Lower leg skin (tissue), 3 donors: Measurements from ENCODE around the gene ZFAND3.

Experiments
- POLR2A ChIP-seq, 2 donors: fragments of 450-650 bp; IDR thresholded peaks; one replicate each; pipeline ENCODE4 v1.6.1; 2016 to 2017; ENCODE audit warnings: antibody characterized with exemption in 2 of 2, mild to moderate bottlenecking in 1 of 2, moderate library complexity in 1 of 2
- TF ChIP-seq, protein P1 (sequence below), 3 donors: fragments of 450-650 bp; IDR thresholded peaks; one replicate each; pipeline ENCODE4 v1.5.1; 2016; ENCODE audit warnings: antibody characterized with exemption in 3 of 3, mild to moderate bottlenecking in 3 of 3, moderate library complexity in 2 of 3

DNA sequence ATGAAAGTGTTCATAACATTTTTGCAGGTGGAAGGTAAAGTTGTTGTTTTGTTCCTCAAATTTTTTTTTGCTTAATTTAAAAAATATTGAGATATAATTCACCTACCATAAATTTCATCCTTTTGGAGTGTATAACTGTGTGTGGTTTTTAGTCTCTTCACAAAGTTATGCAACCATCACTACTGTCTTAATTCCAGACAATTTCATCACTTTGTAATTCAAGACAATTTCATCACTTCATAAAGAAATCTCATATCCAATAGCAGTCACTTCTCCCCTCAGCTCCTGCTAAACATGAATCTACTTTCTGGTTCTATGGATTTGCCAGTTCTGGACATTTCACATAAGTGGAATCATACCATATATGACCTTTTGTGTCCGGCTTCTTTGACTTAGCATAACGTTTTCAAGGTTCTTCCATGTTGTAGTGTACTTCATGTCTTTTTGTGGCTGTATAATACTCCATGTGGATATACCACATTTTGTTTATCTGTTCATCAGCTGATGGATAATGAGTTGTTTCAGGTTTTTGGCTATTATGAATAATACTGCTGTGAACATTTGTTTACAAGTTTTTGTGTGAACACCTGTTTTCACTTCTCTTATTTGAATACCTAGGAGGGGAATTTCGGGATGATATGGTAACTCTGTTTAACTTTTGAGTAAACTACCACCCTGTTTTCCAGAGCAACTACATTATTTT is 18.8 kb downstream of the ZFAND3 start:
- TF ChIP-seq, protein P1, sequence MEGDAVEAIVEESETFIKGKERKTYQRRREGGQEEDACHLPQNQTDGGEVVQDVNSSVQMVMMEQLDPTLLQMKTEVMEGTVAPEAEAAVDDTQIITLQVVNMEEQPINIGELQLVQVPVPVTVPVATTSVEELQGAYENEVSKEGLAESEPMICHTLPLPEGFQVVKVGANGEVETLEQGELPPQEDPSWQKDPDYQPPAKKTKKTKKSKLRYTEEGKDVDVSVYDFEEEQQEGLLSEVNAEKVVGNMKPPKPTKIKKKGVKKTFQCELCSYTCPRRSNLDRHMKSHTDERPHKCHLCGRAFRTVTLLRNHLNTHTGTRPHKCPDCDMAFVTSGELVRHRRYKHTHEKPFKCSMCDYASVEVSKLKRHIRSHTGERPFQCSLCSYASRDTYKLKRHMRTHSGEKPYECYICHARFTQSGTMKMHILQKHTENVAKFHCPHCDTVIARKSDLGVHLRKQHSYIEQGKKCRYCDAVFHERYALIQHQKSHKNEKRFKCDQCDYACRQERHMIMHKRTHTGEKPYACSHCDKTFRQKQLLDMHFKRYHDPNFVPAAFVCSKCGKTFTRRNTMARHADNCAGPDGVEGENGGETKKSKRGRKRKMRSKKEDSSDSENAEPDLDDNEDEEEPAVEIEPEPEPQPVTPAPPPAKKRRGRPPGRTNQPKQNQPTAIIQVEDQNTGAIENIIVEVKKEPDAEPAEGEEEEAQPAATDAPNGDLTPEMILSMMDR (IDR thresholded peaks at IDR 0.05): no peak
- no peak for TF ChIP-seq POLR2A (IDR thresholded peaks at IDR 0.05)
